Left ventricle myocardium inferior (tissue), 1 donor: Measurements from ENCODE around the gene FAM193A. TPM values are rescaled to one million over a fixed set of nuclear protein-coding genes. Genes with fewer than 3 reads are reported as not detected.

Experiments
- DNase-seq: peaks from one replicate; pipeline ENCODE4 v3.0.0-alpha.2; 2020
- H3K27ac ChIP-seq: fragments of 200-600 bp; replicated peaks from 2 replicates; pipeline ENCODE4 v1.8.0; 2021
- H3K27me3 ChIP-seq: fragments of 200-600 bp; 2 replicates; pipeline ENCODE4 v1.8.0; 2021; ENCODE audit warnings: low read depth
- H3K36me3 ChIP-seq: fragments of 200-600 bp; 2 replicates; pipeline ENCODE4 v1.8.0; 2021
- H3K4me1 ChIP-seq: fragments of 200-600 bp; 2 replicates; pipeline ENCODE4 v1.8.0; 2021
- H3K4me3 ChIP-seq: fragments of 200-600 bp; 2 replicates; pipeline ENCODE4 v1.8.0; 2021; ENCODE audit warnings: mild to moderate bottlenecking, moderate library complexity
- H3K9me3 ChIP-seq: fragments of 200-600 bp; replicated peaks from 2 replicates; pipeline ENCODE4 v1.8.0; 2021
- intact Hi-C: fragments of 100-400 bp; cut with micrococcal nuclease; formaldehyde crosslinking; loops from one replicate; pipeline ENCODE4 v1.11.0; 2022
- total RNA-seq: library from RNA; stranded (reverse); fragmentation: NEBNext Ultra II Directional; extraction: Animal tissue kit (Norgen Biotek cat#: 25700); gene quantifications from one replicate; pipeline ENCODE4 v1.2.1, GENCODE V29; 2021
- TF ChIP-seq, protein P1 (sequence below): fragments of 200-600 bp; IDR thresholded peaks from 2 replicates; pipeline ENCODE4 v1.8.0; 2021; ENCODE audit warnings: antibody characterized with exemption, mild to moderate bottlenecking, borderline replicate concordance
- donor health status: DM: no; HTN: yes; CAD: no; lungs with severe emphysema.

FAM193A gene
- total RNA-seq, 1 donor from 2014 or later, result 16.0 TPM

DNA sequence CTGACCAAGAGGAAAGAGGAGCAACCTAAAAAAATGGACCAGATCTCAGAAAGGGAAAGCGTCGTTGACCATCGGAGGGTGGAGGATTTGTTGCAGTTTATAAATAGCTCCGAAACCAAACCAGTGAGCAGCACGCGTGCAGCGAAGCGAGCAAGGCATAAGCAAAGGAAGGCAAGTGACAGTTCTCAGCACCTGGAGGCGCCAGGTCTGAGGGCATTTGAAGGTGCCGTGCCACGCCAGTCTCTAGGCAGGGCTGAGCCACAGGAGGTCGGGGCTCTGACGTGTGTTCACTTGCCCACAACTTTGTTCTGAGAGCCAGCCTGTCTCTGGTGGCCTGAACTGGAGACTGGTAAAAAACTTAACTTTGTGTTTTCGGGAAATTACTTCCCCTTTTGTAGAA, 160.0 kb downstream of the FAM193A start:
- TF ChIP-seq, protein P1, sequence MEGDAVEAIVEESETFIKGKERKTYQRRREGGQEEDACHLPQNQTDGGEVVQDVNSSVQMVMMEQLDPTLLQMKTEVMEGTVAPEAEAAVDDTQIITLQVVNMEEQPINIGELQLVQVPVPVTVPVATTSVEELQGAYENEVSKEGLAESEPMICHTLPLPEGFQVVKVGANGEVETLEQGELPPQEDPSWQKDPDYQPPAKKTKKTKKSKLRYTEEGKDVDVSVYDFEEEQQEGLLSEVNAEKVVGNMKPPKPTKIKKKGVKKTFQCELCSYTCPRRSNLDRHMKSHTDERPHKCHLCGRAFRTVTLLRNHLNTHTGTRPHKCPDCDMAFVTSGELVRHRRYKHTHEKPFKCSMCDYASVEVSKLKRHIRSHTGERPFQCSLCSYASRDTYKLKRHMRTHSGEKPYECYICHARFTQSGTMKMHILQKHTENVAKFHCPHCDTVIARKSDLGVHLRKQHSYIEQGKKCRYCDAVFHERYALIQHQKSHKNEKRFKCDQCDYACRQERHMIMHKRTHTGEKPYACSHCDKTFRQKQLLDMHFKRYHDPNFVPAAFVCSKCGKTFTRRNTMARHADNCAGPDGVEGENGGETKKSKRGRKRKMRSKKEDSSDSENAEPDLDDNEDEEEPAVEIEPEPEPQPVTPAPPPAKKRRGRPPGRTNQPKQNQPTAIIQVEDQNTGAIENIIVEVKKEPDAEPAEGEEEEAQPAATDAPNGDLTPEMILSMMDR, result no peak
- Histone ChIP-seq H3K4me3 (no peak overlapping the region), H3K27ac (no peak overlapping the region), H3K9me3 (no peaks in the 10 kb centered on the region), H3K4me1 (no peaks in the 10 kb centered on the region), H3K27me3 (no peaks in the 10 kb centered on the region), H3K36me3 (peaks cover 98% of the 10 kb centered on the region)
- intact Hi-C loops, result no loop called here
- no peak for DNase-seq

GRCh38 chr4:2697995-2698414, 161.6 kb downstream of the FAM193A start:
- no peak overlapping the region for H3K4me3 ChIP-seq
- H3K9me3 ChIP-seq, result no peaks in the 10 kb centered on the region
- H3K36me3 ChIP-seq, result peaks cover 99% of the 10 kb centered on the region
- no peaks in the 10 kb centered on the region for H3K27me3 ChIP-seq
- no peak overlapping the region for H3K27ac ChIP-seq
- no peak for DNase-seq
- intact Hi-C loops, result no loop called here
- TF ChIP-seq, protein P1, result no peak
- no peaks in the 10 kb centered on the region for H3K4me1 ChIP-seq

GRCh38 chr4:2698504-2698903, 162.1 kb downstream of the FAM193A start:
- no peak for DNase-seq
- Histone ChIP-seq H3K4me1 (no peaks in the 10 kb centered on the region), H3K27me3 (no peaks in the 10 kb centered on the region), H3K4me3 (no peak overlapping the region), H3K9me3 (no peaks in the 10 kb centered on the region), H3K27ac (no peak overlapping the region), H3K36me3 (peaks cover 99% of the 10 kb centered on the region)
- TF ChIP-seq, protein P1, result no peak
- intact Hi-C loops, result no loop called here

DNA sequence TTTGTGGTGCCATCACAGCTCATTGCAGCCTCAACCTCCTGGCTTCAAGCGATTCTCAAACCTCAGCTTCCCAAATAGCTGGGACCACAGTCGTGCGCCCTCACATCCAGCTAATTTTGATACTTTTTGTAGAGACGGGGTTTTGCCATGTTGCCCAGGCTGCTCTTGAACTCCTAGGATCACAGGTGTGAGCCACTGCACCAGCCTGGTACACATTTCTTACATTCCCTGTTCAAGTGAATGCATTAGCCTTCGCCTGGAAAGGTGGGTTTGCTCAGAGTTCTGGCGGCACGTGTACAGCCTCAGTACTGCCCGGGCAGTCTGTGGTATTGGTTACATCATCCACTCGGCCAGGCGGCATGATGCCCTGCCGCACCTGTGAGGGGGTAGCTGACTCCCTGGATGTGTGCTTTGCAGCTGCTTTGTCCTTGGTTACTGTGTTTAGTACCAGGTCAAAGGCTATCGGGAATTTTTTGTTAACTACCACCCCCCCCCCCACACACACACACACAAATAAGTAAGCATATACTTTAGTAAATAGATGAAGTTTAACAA, 162.6 kb downstream of the FAM193A start:
- peaks cover 99% of the 10 kb centered on the region for H3K36me3 ChIP-seq
- TF ChIP-seq, protein P1, result no peak
- no peaks in the 10 kb centered on the region for H3K27me3 ChIP-seq
- no peaks in the 10 kb centered on the region for H3K9me3 ChIP-seq
- no peaks in the 10 kb centered on the region for H3K4me1 ChIP-seq
- intact Hi-C loops, result no loop called here
- DNase-seq, result no peak
- no peak overlapping the region for H3K27ac ChIP-seq
- no peak overlapping the region for H3K4me3 ChIP-seq

DNA sequence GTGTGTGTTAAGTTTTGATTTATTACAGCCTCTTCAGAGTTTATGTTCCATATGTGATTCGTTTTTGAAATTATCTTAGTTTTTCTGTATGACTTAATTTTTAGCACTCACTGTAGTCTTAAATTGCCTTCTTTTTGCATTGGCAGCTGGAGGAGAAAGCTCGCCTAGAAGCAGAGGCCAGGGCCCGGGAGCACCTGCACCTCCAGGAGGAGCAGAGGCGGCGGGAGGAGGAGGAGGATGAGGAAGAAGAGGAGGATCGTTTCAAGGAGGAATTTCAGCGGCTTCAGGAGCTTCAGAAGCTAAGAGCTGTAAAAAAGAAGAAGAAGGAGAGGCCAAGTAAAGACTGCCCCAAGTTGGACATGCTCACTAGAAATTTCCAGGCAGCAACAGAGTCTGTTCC, 163.1 kb downstream of the FAM193A start:
- no peak for DNase-seq
- H3K27me3 ChIP-seq, result no peaks in the 10 kb centered on the region
- intact Hi-C loops, result no loop called here
- H3K36me3 ChIP-seq, result peaks cover 99% of the 10 kb centered on the region
- H3K27ac ChIP-seq, result no peak overlapping the region
- no peaks in the 10 kb centered on the region for H3K4me1 ChIP-seq
- H3K9me3 ChIP-seq, result no peaks in the 10 kb centered on the region
- H3K4me3 ChIP-seq, result no peak overlapping the region
- TF ChIP-seq, protein P1, result no peak

GRCh38 chr4:2700031-2700430, 163.6 kb downstream of the FAM193A start:
- no peaks in the 10 kb centered on the region for H3K9me3 ChIP-seq
- no peak for DNase-seq
- no peaks in the 10 kb centered on the region for H3K4me1 ChIP-seq
- no peak overlapping the region for H3K4me3 ChIP-seq
- intact Hi-C loops, result no loop called here
- TF ChIP-seq, protein P1, result no peak
- H3K27me3 ChIP-seq, result no peaks in the 10 kb centered on the region
- peaks cover 99% of the 10 kb centered on the region for H3K36me3 ChIP-seq
- no peak overlapping the region for H3K27ac ChIP-seq
